Mesothelial cell of epicardium (in vitro differentiated cells): Measurements from ENCODE around the gene CNIH2. TPM values are rescaled to one million over a fixed set of nuclear protein-coding genes. Genes with fewer than 3 reads are reported as not detected.

ENCODE experiments used
- DNase-seq, 2 experiments: peaks; one replicate each; pipeline ENCODE4 v3.0.0; 2021; ENCODE audit warnings: low spot score in 2 of 2; ENCODE audit not compliant: unreplicated experiment in 2 of 2
- H3K27ac Mint-ChIP-seq: 2 replicates; pipeline ENCODE4 v1.8.0; 2021; ENCODE audit warnings: mixed read lengths
- H3K27me3 Mint-ChIP-seq: 2 replicates; pipeline ENCODE4 v1.8.0; 2021; ENCODE audit warnings: low read depth, mixed read lengths
- H3K36me3 Mint-ChIP-seq: 2 replicates; pipeline ENCODE4 v1.8.0; 2021; ENCODE audit warnings: mixed read lengths
- H3K4me1 Mint-ChIP-seq: 2 replicates; pipeline ENCODE4 v1.8.0; 2021; ENCODE audit warnings: mixed read lengths
- H3K4me3 Mint-ChIP-seq: 2 replicates; pipeline ENCODE4 v1.8.0; 2021; ENCODE audit warnings: mild to moderate bottlenecking, moderate library complexity, mixed read lengths
- H3K9me3 Mint-ChIP-seq: 2 replicates; pipeline ENCODE4 v1.8.0; 2021; ENCODE audit warnings: mixed read lengths
- total RNA-seq: library from RNA; stranded (reverse); gene quantifications from 3 replicates; pipeline ENCODE4 v1.2.1, GENCODE V29; 2021
- TF ChIP-seq, protein P1 (sequence below): fragments of 200-600 bp; sonication (generic); IDR thresholded peaks from one replicate; pipeline ENCODE4 v1.5.0; 2021; ENCODE audit warnings: antibody characterized with exemption; ENCODE audit not compliant: unreplicated experiment

CNIH2 gene
- total RNA-seq, 1 donor from 2014 or later = 10.2 TPM

DNA sequence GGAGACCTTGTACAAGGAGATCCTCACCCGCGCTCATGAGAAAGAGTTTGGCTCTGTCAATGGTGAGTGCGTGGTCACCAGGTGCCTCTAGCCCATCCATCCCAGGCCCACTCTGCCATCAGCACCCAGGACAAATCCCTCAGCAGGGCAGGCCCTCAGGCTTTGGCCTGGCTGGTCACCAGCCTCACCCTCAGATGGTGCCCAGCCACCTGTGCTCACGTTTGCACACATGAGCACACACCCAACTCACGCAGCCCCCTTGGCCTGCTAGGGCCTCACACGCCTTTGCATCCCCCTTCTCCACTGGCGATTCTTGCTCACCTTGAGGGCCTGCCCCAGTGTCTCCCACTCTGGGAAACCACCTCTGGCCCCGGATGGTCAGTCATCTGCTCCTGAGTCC, 13.6 kb upstream of the CNIH2 start:
- Mint-ChIP-seq H3K27ac (no peak overlapping the region), H3K27me3 (no peaks in the 10 kb centered on the region), H3K36me3 (peaks cover 18% of the 10 kb centered on the region), H3K4me1 (peaks cover 9% of the 10 kb centered on the region), H3K4me3 (no peak overlapping the region), H3K9me3 (no peaks in the 10 kb centered on the region)
- no peak for DNase-seq
- TF ChIP-seq, protein P1, sequence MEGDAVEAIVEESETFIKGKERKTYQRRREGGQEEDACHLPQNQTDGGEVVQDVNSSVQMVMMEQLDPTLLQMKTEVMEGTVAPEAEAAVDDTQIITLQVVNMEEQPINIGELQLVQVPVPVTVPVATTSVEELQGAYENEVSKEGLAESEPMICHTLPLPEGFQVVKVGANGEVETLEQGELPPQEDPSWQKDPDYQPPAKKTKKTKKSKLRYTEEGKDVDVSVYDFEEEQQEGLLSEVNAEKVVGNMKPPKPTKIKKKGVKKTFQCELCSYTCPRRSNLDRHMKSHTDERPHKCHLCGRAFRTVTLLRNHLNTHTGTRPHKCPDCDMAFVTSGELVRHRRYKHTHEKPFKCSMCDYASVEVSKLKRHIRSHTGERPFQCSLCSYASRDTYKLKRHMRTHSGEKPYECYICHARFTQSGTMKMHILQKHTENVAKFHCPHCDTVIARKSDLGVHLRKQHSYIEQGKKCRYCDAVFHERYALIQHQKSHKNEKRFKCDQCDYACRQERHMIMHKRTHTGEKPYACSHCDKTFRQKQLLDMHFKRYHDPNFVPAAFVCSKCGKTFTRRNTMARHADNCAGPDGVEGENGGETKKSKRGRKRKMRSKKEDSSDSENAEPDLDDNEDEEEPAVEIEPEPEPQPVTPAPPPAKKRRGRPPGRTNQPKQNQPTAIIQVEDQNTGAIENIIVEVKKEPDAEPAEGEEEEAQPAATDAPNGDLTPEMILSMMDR = no peak

DNA sequence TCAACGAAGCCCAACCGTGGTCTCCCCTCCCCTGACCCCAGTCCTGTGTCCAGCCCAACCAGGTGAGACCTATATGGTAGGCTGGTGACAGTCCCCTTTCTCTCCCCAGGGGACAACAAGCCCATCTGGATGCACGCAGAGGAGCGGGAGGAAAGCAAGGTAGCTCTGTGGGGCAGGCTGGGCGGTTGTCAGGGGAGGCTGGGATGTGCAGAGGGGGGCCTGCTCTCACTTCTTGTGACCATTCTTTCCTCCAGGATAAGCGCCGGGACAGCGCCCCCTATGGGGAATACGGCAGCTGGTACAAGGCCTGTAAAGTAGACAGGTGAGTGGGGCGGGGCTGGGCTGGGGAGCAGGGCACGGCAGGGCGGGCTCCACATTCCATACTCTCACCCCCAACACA, 13.1 kb upstream of the CNIH2 start:
- peaks cover 13% of the 10 kb centered on the region for H3K36me3 Mint-ChIP-seq
- peaks cover 14% of the 10 kb centered on the region for H3K4me1 Mint-ChIP-seq
- no peak for DNase-seq
- no peak overlapping the region for H3K4me3 Mint-ChIP-seq
- TF ChIP-seq, protein P1 = peak; percentile 43
- H3K9me3 Mint-ChIP-seq = no peaks in the 10 kb centered on the region
- no peaks in the 10 kb centered on the region for H3K27me3 Mint-ChIP-seq
- no peak overlapping the region for H3K27ac Mint-ChIP-seq

DNA sequence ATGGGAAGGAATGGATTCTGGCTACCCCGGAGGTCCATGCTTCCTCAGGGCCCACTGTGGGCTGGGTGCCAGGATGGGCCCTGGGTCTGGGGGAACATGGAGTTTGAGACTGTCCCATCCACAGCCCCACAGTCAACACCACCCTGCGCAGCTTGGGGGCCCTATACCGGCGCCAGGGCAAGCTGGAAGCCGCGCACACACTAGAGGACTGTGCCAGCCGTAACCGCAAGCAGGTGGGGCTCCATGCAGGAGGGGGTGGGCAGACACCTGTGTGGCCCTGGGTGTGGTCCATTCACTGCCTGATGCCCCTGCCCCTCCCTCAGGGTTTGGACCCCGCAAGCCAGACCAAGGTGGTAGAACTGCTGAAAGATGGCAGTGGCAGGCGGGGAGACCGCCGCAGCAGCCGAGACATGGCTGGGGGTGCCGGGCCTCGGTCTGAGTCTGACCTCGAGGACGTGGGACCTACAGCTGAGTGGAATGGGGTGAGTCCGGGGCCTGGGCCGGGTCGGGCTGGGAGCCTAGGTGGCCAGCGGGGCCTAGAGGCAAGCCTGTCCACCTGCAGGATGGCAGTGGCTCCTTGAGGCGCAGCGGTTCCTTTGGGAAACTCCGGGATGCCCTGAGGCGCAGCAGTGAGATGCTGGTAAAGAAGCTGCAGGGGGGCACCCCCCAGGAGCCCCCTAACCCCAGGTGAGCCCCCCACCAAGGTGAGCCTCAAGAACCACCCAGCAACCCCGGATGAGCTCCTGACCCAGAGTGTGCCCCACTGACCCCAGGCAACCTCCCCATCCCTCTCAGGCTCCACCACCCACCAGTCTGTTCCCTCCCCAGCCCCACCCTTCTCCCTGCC, 12.2 kb upstream of the CNIH2 start:
- H3K4me1 Mint-ChIP-seq = peaks cover 17% of the 10 kb centered on the region
- H3K9me3 Mint-ChIP-seq = no peaks in the 10 kb centered on the region
- peaks cover 11% of the 10 kb centered on the region for H3K36me3 Mint-ChIP-seq
- H3K4me3 Mint-ChIP-seq = no peak overlapping the region
- TF ChIP-seq, protein P1 = no peak
- no peak for DNase-seq
- H3K27me3 Mint-ChIP-seq = no peaks in the 10 kb centered on the region
- H3K27ac Mint-ChIP-seq = no peak overlapping the region

DNA sequence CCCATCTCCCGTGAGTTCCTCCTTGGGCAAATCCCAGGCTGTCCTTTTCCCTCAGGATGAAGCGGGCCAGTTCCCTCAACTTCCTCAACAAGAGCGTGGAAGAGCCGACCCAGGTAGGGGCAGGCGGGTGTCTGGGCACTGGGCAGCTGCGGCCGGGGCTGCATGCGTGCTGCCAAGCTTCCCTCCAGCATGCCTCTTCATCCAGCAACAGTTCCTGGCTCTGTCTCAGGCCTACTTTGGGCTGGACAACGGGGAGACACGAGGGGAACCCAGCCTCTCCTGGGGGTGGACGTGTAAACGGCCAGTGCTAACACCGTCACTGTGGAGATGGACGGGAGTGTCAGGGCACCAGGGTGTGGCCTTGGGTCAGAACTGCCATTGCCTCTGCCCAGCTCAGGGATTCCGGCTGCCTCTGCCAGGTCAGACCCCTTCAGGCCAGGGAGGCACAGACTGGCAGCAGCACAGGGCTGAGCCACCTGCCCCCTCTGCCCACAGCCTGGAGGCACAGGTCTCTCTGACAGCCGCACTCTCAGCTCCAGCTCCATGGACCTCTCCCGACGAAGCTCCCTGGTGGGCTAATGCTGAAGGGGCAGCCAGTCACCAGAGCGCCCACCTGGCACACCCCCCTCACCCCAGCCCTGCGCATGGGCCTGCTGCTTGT, 11.5 kb upstream of the CNIH2 start:
- no peaks in the 10 kb centered on the region for H3K9me3 Mint-ChIP-seq
- H3K4me3 Mint-ChIP-seq = peak overlapping the region; percentile 92
- TF ChIP-seq, protein P1 = no peak
- peak overlapping the region; percentile 94 for H3K27ac Mint-ChIP-seq
- peaks cover 17% of the 10 kb centered on the region for H3K4me1 Mint-ChIP-seq
- H3K27me3 Mint-ChIP-seq = no peaks in the 10 kb centered on the region
- H3K36me3 Mint-ChIP-seq = peaks cover 13% of the 10 kb centered on the region
- no peak for DNase-seq

DNA sequence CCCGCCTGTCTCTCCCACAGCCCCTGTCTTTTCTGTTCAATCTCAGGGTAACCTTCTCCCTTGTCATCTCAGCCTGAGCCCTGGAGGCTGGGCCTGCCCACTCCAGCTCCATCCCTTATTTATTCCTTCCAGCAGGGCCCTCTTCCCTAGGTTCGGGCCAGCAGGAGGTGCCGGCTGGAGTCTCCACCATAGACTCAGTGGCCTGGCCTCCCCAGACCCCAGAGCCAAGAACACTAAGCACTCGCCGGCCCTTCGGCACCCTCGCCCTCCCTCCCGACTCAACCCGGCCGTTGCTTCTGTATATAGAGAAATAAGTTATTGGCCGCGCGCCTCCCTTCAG, 11.0 kb upstream of the CNIH2 start:
- Mint-ChIP-seq H3K36me3 (peaks cover 17% of the 10 kb centered on the region), H3K27ac (peak overlapping the region; percentile 94)

More for the DNA sequence above, 11.0 kb upstream of the CNIH2 start:
- Mint-ChIP-seq H3K4me1 (peaks cover 17% of the 10 kb centered on the region), H3K27me3 (no peaks in the 10 kb centered on the region), H3K4me3 (peak overlapping the region; percentile 92), H3K9me3 (no peaks in the 10 kb centered on the region)
- TF ChIP-seq, protein P1 = no peak
- DNase-seq = no peak
